GM18508 (cell line): ENCODE measurements around the gene TMCO4.
"Not testable (repeated sequence)": the region's sequence is repeated elsewhere in the genome, so short reads cannot be mapped to it uniquely, and the experiment has no call there.

Experiments used
- ATAC-seq: cut with Tn5 transposase; IDR thresholded peaks from one replicate; pipeline ENCODE4 v1.9.1; 2021; ENCODE audit warnings: moderate number of reproducible peaks; ENCODE audit not compliant: insufficient read depth, unreplicated experiment

Gene TMCO4

GRCh38 chr1:19646377-19647319 is 153.1 kb downstream of the TMCO4 start:
- no peak for ATAC-seq

- ATAC-seq: no peak
These were observed 154.1 kb downstream of the TMCO4 start for GRCh38 chr1:19645411-19646251.

- no peak for ATAC-seq
These were observed 154.9 kb downstream of the TMCO4 start for GRCh38 chr1:19644681-19645410.

GRCh38 chr1:19644395-19644680 is 155.4 kb downstream of the TMCO4 start:
- ATAC-seq: no peak

GRCh38 chr1:19643602-19644394 is 155.9 kb downstream of the TMCO4 start, which contains the start of gene NBL1:
TSS of gene NBL1 (plus strand) at chr1:19644311. CDS start at chr1:19655031, 10,720 bp downstream.
- ATAC-seq: no peak

GRCh38 chr1:19643121-19643520 is 156.6 kb downstream of the TMCO4 start:
- no peak for ATAC-seq

GRCh38 chr1:19640363-19641316 is 159.1 kb downstream of the TMCO4 start:
- no peak for ATAC-seq

GRCh38 chr1:19639999-19640362 is 159.7 kb downstream of the TMCO4 start:
- no peak for ATAC-seq

GRCh38 chr1:19639228-19639627 is 160.5 kb downstream of the TMCO4 start:
- ATAC-seq: not testable (repeated sequence)

GRCh38 chr1:19637606-19638005 is 162.1 kb downstream of the TMCO4 start:
- no peak for ATAC-seq

GRCh38 chr1:19636749-19637148 is 163.0 kb downstream of the TMCO4 start:
- not testable (repeated sequence) for ATAC-seq

GRCh38 chr1:19636065-19636464 is 163.7 kb downstream of the TMCO4 start:
- no peak for ATAC-seq

- no peak for ATAC-seq
These were observed 164.1 kb downstream of the TMCO4 start for GRCh38 chr1:19635646-19636045.

- ATAC-seq: not testable (repeated sequence)
These were observed 164.7 kb downstream of the TMCO4 start for GRCh38 chr1:19635064-19635463.

GRCh38 chr1:19633106-19633505 is 166.6 kb downstream of the TMCO4 start:
- no peak for ATAC-seq
